Type B pancreatic cell (in vitro differentiated cells): Measurements from ENCODE around the gene FXYD4. TPM values are rescaled to one million over a fixed set of nuclear protein-coding genes. Genes with fewer than 3 reads are reported as not detected.

Experiments
- DNase-seq: peaks from one replicate; pipeline ENCODE4 v3.0.0; 2021; ENCODE audit warnings: mixed read lengths; ENCODE audit not compliant: unreplicated experiment; ENCODE audit errors: extremely low spot score
- H3K27ac Mint-ChIP-seq: 2 replicates; pipeline ENCODE4 v1.8.0; 2021; ENCODE audit warnings: mild to moderate bottlenecking, mixed read lengths
- H3K27me3 Mint-ChIP-seq: 2 replicates; pipeline ENCODE4 v1.8.0; 2021; ENCODE audit warnings: mixed read lengths
- H3K36me3 Mint-ChIP-seq: 2 replicates; pipeline ENCODE4 v1.8.0; 2021; ENCODE audit warnings: mixed read lengths
- H3K4me1 Mint-ChIP-seq: one replicate; pipeline ENCODE4 v1.8.0; 2021; ENCODE audit warnings: mixed read lengths; ENCODE audit not compliant: unreplicated experiment
- H3K4me3 Mint-ChIP-seq: 2 replicates; pipeline ENCODE4 v1.8.0; 2021; ENCODE audit warnings: mild to moderate bottlenecking, mixed read lengths
- H3K9me3 Mint-ChIP-seq: 2 replicates; pipeline ENCODE4 v1.8.0; 2021; ENCODE audit warnings: mixed read lengths
- total RNA-seq: library from RNA; stranded (reverse); gene quantifications from 2 replicates; pipeline ENCODE4 v1.2.1, GENCODE V29; 2021; ENCODE audit warnings: low replicate concordance
- TF ChIP-seq, protein P1 (sequence below): fragments of 200-600 bp; sonication (generic); conservative IDR thresholded peaks from 2 replicates; pipeline ENCODE4 v1.5.0; 2021; ENCODE audit warnings: antibody characterized with exemption, mild to moderate bottlenecking

Gene FXYD4
- total RNA-seq, 1 donor from 2014 or later: 0.97 TPM

DNA sequence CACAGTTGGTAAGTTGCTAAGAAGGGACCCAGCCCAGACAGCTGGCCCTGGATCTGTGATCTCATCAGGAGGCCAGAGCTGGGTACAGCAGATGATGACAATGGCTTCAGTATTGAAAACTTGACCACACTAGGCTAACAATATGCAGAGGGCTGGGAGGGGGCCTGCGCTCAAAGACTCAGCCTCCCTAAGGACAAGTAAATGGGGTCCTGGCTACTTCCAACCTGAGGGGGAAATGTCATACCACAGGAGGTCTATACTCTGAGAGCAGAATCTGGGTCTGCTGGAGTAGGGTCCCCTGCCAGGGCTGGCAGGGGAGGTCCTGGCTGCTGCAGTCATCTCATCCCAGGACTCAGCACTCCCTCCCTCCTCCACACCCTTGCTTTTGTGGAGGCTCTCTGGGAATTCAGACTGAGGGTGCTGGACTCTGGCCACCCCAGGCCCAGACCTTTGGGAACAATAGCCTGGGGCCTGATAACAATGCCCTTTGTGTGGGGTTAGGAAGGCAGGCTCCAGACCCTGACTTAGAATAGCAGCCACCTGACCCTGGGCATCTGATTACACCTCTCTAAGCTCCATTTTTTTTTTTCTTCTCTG lies 1.4 kb downstream of the FXYD4 start:
- Mint-ChIP-seq H3K4me1 (peaks cover 9% of the 10 kb centered on the region), H3K27ac (no peak overlapping the region), H3K36me3 (no peaks in the 10 kb centered on the region), H3K27me3 (no peaks in the 10 kb centered on the region), H3K4me3 (no peak overlapping the region), H3K9me3 (no peaks in the 10 kb centered on the region)
- DNase-seq: no peak
- TF ChIP-seq, protein P1, sequence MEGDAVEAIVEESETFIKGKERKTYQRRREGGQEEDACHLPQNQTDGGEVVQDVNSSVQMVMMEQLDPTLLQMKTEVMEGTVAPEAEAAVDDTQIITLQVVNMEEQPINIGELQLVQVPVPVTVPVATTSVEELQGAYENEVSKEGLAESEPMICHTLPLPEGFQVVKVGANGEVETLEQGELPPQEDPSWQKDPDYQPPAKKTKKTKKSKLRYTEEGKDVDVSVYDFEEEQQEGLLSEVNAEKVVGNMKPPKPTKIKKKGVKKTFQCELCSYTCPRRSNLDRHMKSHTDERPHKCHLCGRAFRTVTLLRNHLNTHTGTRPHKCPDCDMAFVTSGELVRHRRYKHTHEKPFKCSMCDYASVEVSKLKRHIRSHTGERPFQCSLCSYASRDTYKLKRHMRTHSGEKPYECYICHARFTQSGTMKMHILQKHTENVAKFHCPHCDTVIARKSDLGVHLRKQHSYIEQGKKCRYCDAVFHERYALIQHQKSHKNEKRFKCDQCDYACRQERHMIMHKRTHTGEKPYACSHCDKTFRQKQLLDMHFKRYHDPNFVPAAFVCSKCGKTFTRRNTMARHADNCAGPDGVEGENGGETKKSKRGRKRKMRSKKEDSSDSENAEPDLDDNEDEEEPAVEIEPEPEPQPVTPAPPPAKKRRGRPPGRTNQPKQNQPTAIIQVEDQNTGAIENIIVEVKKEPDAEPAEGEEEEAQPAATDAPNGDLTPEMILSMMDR: no peak

- H3K4me3 Mint-ChIP-seq: no peak overlapping the region
- H3K27me3 Mint-ChIP-seq: no peaks in the 10 kb centered on the region
- no peak for DNase-seq
- TF ChIP-seq, protein P1: no peak
- no peaks in the 10 kb centered on the region for H3K9me3 Mint-ChIP-seq
- no peaks in the 10 kb centered on the region for H3K36me3 Mint-ChIP-seq
- H3K27ac Mint-ChIP-seq: no peak overlapping the region
- H3K4me1 Mint-ChIP-seq: peaks cover 9% of the 10 kb centered on the region
Observed at GRCh38 chr10:43373461-43373860, 2.0 kb downstream of the FXYD4 start.

DNA sequence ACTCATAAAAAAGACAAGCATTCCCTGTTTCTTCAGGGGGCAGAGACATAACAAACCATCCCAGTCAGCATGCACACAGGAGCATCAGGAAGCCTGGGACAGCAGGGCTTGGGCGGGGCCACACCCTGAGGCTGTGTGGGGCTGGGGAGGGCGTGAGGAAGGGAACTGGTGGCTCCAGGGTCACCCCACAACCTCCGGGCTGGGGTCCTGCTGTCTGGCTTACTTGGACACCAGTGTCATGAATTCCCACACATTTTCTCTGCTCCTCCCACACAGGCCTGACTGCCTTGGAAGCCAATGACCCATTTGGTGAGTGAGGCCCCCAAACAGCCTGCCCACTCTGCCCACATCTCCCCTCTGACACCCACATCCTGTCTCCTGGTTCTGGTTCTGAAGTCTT lies 2.8 kb downstream of the FXYD4 start:
- DNase-seq: no peak
- no peaks in the 10 kb centered on the region for H3K36me3 Mint-ChIP-seq
- no peak overlapping the region for H3K27ac Mint-ChIP-seq
- no peaks in the 10 kb centered on the region for H3K27me3 Mint-ChIP-seq
- TF ChIP-seq, protein P1: no peak
- H3K4me3 Mint-ChIP-seq: no peak overlapping the region
- no peaks in the 10 kb centered on the region for H3K9me3 Mint-ChIP-seq
- peaks cover 9% of the 10 kb centered on the region for H3K4me1 Mint-ChIP-seq

DNA sequence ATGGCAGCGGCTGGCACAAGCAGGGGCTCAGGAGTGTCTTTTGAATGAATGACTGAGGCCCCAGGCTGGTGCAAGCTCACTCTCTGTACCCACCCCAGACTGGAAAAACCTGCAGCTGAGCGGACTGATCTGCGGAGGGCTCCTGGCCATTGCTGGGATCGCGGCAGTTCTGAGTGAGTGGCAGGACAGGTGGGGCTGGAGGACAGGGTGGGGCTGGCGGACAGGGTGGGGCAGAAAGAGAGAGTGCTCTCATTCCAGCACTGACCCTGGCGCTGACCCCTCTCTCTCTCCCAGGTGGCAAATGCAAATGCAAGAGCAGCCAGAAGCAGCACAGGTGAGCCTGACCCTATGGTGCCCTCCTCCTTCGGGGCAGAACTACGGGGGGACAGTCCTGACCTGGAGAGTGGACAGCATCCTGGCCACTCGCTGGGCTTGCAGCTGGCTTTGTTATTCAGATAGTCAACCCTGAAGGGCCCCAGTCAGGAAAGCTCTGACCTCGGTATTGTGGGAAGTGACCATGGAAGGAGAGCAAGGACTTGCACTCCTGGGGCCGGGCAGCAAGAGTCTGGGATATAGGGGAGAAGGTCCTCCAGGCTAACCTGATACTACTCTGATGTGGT lies 4.1 kb downstream of the FXYD4 start:
- Mint-ChIP-seq H3K27ac (peak overlapping the region; percentile 95), H3K36me3 (no peaks in the 10 kb centered on the region), H3K27me3 (no peaks in the 10 kb centered on the region), H3K4me3 (peak overlapping the region; percentile 73), H3K9me3 (no peaks in the 10 kb centered on the region), H3K4me1 (peaks cover 9% of the 10 kb centered on the region)
- TF ChIP-seq, protein P1: no peak
- no peak for DNase-seq

DNA sequence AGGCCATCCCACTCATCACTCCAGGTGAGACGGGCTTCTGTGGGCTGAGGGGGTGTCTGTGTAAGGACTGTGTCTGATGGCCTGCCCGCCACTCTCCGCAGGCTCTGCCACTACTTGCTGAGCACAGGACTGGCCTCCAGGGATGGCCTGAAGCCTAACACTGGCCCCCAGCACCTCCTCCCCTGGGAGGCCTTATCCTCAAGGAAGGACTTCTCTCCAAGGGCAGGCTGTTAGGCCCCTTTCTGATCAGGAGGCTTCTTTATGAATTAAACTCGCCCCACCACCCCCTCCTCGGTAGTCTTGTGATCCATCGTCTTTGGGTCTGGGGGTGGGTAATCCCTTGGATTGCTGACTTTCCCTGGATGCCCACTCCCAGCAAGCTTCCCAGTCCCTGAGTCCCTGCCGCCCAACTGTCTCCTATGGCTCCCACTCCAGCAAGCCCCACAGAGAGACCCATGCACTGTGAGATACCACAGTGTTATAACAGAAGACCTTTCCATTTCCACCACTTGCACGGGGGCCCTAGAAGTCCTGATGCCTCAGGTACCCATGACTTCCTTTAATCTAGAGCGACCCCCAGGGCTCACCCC lies 4.7 kb downstream of the FXYD4 start:
- Mint-ChIP-seq H3K36me3 (no peaks in the 10 kb centered on the region), H3K27ac (peak overlapping the region; percentile 85), H3K27me3 (no peaks in the 10 kb centered on the region), H3K4me3 (no peak overlapping the region), H3K9me3 (no peaks in the 10 kb centered on the region), H3K4me1 (peaks cover 9% of the 10 kb centered on the region)
- DNase-seq: no peak
- TF ChIP-seq, protein P1: no peak
